T-helper 17 cell (primary cell): Measurements from ENCODE around the gene DTYMK. TPM values are rescaled to one million over a fixed set of nuclear protein-coding genes. Genes with fewer than 3 reads are reported as not detected.
A peak's percentile ranks its signal among the peaks of the same experiment; 100 is the strongest.
"Not testable (repeated sequence)": the region's sequence is repeated elsewhere in the genome, so short reads cannot be mapped to it uniquely, and the experiment has no call there.

Experiments
- ATAC-seq: fragments of 150-1000 bp; cut with Tn5 transposase; 2 replicates; pipeline ENCODE4 v1.10.0; 2021; ENCODE audit warnings: mild to moderate bottlenecking, moderate library complexity
- DNase-seq, 3 donors: peaks; one replicate each; pipeline versions ENCODE4 v3.0.0 to v3.0.0-alpha.2; 2020 to 2021
- H3K9me3 ChIP-seq: one replicate; pipeline ENCODE4 v1.7.0; 2013; ENCODE audit warnings: low read length, mild to moderate bottlenecking; ENCODE audit not compliant: control insufficient read depth, poor library complexity, severe bottlenecking
- H3K27ac Mint-ChIP-seq: one replicate; pipeline ENCODE4 v1.8.0; 2022; ENCODE audit warnings: mild to moderate bottlenecking, moderate library complexity, mixed read lengths
- H3K27me3 Mint-ChIP-seq: one replicate; pipeline ENCODE4 v1.8.0; 2022; ENCODE audit warnings: mixed read lengths
- H3K36me3 Mint-ChIP-seq: one replicate; pipeline ENCODE4 v1.8.0; 2022; ENCODE audit warnings: low read depth, mixed read lengths
- H3K4me1 Mint-ChIP-seq: one replicate; pipeline ENCODE4 v1.8.0; 2022; ENCODE audit warnings: mild to moderate bottlenecking, mixed read lengths
- H3K4me3 Mint-ChIP-seq: one replicate; pipeline ENCODE4 v1.8.0; 2022; ENCODE audit warnings: mild to moderate bottlenecking, moderate library complexity, mixed read lengths
- total RNA-seq, 4 donors: library from RNA in 2 of 4; stranded (reverse) in 2 of 4; gene quantifications; one replicate each; pipeline ENCODE4 v1.2.3 and lab custom pipeline; 2022 to 2026

DTYMK gene
- total RNA-seq (10 to 100 TPM; 11.9 TPM), total RNA-seq (lab: John Stamatoyannopoulos, UW) (6.4 to 8.5 reads per million in 2 donors)

GRCh38 chr2:241686650-241687425 lies at the start of gene DTYMK:
TSS of gene DTYMK (minus strand) at chr2:241686815. CDS start at chr2:241686783, 32 bp downstream.
- Mint-ChIP-seq H3K27me3 (no peaks in the 10 kb centered on the region), H3K27ac (peak within 1 kb of the TSS; percentile 95), H3K4me1 (peaks cover 14% of the 10 kb centered on the region), H3K4me3 (peak within 1 kb of the TSS; percentile 96), H3K36me3 (no peaks in the 10 kb centered on the region)
- ATAC-seq (peak; percentile 96), DNase-seq (peak; percentile 94 to 97 (median 96))
- no peaks in the 10 kb centered on the region for H3K9me3 ChIP-seq

GRCh38 chr2:241736111-241736510 lies 49.5 kb upstream of the DTYMK start:
- no peak overlapping the region for H3K27ac Mint-ChIP-seq
- no peak for DNase-seq

GRCh38 chr2:241734467-241735208 lies 48.0 kb upstream of the DTYMK start, which contains the start of gene D2HGDH:
TSS of gene D2HGDH (plus strand) at chr2:241734630. CDS start at chr2:241735225, 595 bp downstream.
- Mint-ChIP-seq H3K36me3 (no peaks in the 10 kb centered on the region), H3K27me3 (no peaks in the 10 kb centered on the region), H3K27ac (no peak within 1 kb of the TSS), H3K4me3 (peak within 1 kb of the TSS; percentile 87), H3K4me1 (peaks cover 23% of the 10 kb centered on the region)
- peak; percentile 94 for ATAC-seq
- H3K9me3 ChIP-seq, result no peaks in the 10 kb centered on the region
- peak; percentile 90 to 96 (median 91) for DNase-seq

More at GRCh38 chr2:241736111-241736510, 49.5 kb upstream of the DTYMK start:
- ATAC-seq, result no peak
- H3K4me1 Mint-ChIP-seq, result peaks cover 27% of the 10 kb centered on the region
- H3K27me3 Mint-ChIP-seq, result no peaks in the 10 kb centered on the region
- peak overlapping the region; percentile 87 for H3K4me3 Mint-ChIP-seq
- no peaks in the 10 kb centered on the region for H3K9me3 ChIP-seq
- no peaks in the 10 kb centered on the region for H3K36me3 Mint-ChIP-seq

GRCh38 chr2:241734208-241734466 lies 47.5 kb upstream of the DTYMK start:
- no peaks in the 10 kb centered on the region for H3K27me3 Mint-ChIP-seq
- H3K27ac Mint-ChIP-seq, result no peak overlapping the region
- H3K9me3 ChIP-seq, result no peaks in the 10 kb centered on the region
- H3K4me3 Mint-ChIP-seq, result peak overlapping the region; percentile 87
- peaks cover 22% of the 10 kb centered on the region for H3K4me1 Mint-ChIP-seq
- no peaks in the 10 kb centered on the region for H3K36me3 Mint-ChIP-seq
- ATAC-seq (no peak), DNase-seq (no peak)

GRCh38 chr2:241733391-241734207 lies 47.0 kb upstream of the DTYMK start:
- H3K27me3 Mint-ChIP-seq, result no peaks in the 10 kb centered on the region
- no peaks in the 10 kb centered on the region for H3K36me3 Mint-ChIP-seq
- no peaks in the 10 kb centered on the region for H3K9me3 ChIP-seq
- H3K27ac Mint-ChIP-seq, result no peak overlapping the region
- H3K4me1 Mint-ChIP-seq, result peaks cover 22% of the 10 kb centered on the region
- DNase-seq (no peak), ATAC-seq (no peak)
- peak overlapping the region; percentile 87 for H3K4me3 Mint-ChIP-seq

GRCh38 chr2:241732513-241733186 lies 46.0 kb upstream of the DTYMK start:
- H3K27me3 Mint-ChIP-seq, DNase-seq, H3K4me3 Mint-ChIP-seq, H3K27ac Mint-ChIP-seq, H3K9me3 ChIP-seq, H3K36me3 Mint-ChIP-seq, ATAC-seq: not testable (repeated sequence)
- peaks cover 19% of the 10 kb centered on the region for H3K4me1 Mint-ChIP-seq

- no peaks in the 10 kb centered on the region for H3K27me3 Mint-ChIP-seq
- DNase-seq (no peak), ATAC-seq (no peak)
- H3K27ac Mint-ChIP-seq, result peak overlapping the region; percentile 85
- H3K9me3 ChIP-seq, result no peaks in the 10 kb centered on the region
- no peak overlapping the region for H3K4me3 Mint-ChIP-seq
- H3K36me3 Mint-ChIP-seq, result no peaks in the 10 kb centered on the region
- peaks cover 13% of the 10 kb centered on the region for H3K4me1 Mint-ChIP-seq
These were observed 44.2 kb upstream of the DTYMK start for GRCh38 chr2:241730671-241731293.

- no peak overlapping the region for H3K4me3 Mint-ChIP-seq
- H3K27ac Mint-ChIP-seq, result peak overlapping the region; percentile 49
- no peak for DNase-seq
- ATAC-seq, result no peak
- H3K36me3 Mint-ChIP-seq, result no peaks in the 10 kb centered on the region
- no peaks in the 10 kb centered on the region for H3K9me3 ChIP-seq
- H3K27me3 Mint-ChIP-seq, result no peaks in the 10 kb centered on the region
- H3K4me1 Mint-ChIP-seq, result peaks cover 13% of the 10 kb centered on the region
These were observed 43.3 kb upstream of the DTYMK start for GRCh38 chr2:241729868-241730267.

GRCh38 chr2:241728627-241729026 lies 42.0 kb upstream of the DTYMK start:
- H3K9me3 ChIP-seq, result no peaks in the 10 kb centered on the region
- DNase-seq (no peak), ATAC-seq (no peak)
- Mint-ChIP-seq H3K27ac (no peak overlapping the region), H3K36me3 (no peaks in the 10 kb centered on the region), H3K4me1 (peaks cover 11% of the 10 kb centered on the region), H3K27me3 (no peaks in the 10 kb centered on the region), H3K4me3 (no peak overlapping the region)

GRCh38 chr2:241728000-241728399 lies 41.4 kb upstream of the DTYMK start:
- peaks cover 6% of the 10 kb centered on the region for H3K4me1 Mint-ChIP-seq
- no peaks in the 10 kb centered on the region for H3K9me3 ChIP-seq
- H3K4me3 Mint-ChIP-seq, result no peak overlapping the region
- ATAC-seq (no peak), DNase-seq (no peak)
- H3K27me3 Mint-ChIP-seq, result no peaks in the 10 kb centered on the region
- no peak overlapping the region for H3K27ac Mint-ChIP-seq
- H3K36me3 Mint-ChIP-seq, result no peaks in the 10 kb centered on the region

GRCh38 chr2:241726459-241726858 lies 39.8 kb upstream of the DTYMK start:
- no peaks in the 10 kb centered on the region for H3K36me3 Mint-ChIP-seq
- no peaks in the 10 kb centered on the region for H3K27me3 Mint-ChIP-seq
- no peaks in the 10 kb centered on the region for H3K9me3 ChIP-seq
- peak overlapping the region; percentile 53 for H3K27ac Mint-ChIP-seq
- peaks cover 3% of the 10 kb centered on the region for H3K4me1 Mint-ChIP-seq
- no peak overlapping the region for H3K4me3 Mint-ChIP-seq
- ATAC-seq (no peak), DNase-seq (no peak)
